Body of pancreas (tissue), 4 donors: ENCODE results near the gene NOS3. TPM values are rescaled to one million over a fixed set of nuclear protein-coding genes. Genes with fewer than 3 reads are reported as not detected.

Experiments
- ATAC-seq: fragments of 150-250 bp; one replicate; pipeline ENCODE4 v1.9.1; 2016
- DNase-seq, 4 donors: peaks; one replicate each; pipeline ENCODE4 v3.0.0-alpha.2; 2019
- H3K27ac ChIP-seq, 4 donors: fragments of 200-600 bp; sonication (generic); 1 replicate in 3 of 4; 2 replicates in 1 of 4; pipeline versions ENCODE4 v1.5.1 to v1.6.1; 2016 to 2019; ENCODE audit warnings: mild to moderate bottlenecking in 1 of 4, mixed read lengths in 1 of 4, moderate library complexity in 1 of 4
- H3K27me3 ChIP-seq, 2 donors: fragments of 200-600 bp; sonication (generic); one replicate each; pipeline ENCODE4 v1.6.0; 2016; ENCODE audit warnings: mild to moderate bottlenecking in 1 of 2
- H3K36me3 ChIP-seq, 2 donors: fragments of 200-600 bp; sonication (generic); replicated peaks in 1 of 2; 2 replicates each; pipeline ENCODE4 v1.5.1; 2016; ENCODE audit warnings: low read depth in 2 of 2; ENCODE audit not compliant: insufficient read depth in 1 of 2
- H3K4me1 ChIP-seq: fragments of 200-600 bp; sonication (generic); one replicate; pipeline ENCODE4 v1.6.0; 2016
- H3K4me3 ChIP-seq, 2 donors: fragments of 200-600 bp; sonication (generic); 1 replicate in 1 of 2; 2 replicates in 1 of 2; pipeline ENCODE4 v1.5.1; 2016 to 2019
- H3K9me3 ChIP-seq, 3 donors: fragments of 200-600 bp; sonication (generic); 1 replicate in 2 of 3; 2 replicates in 1 of 3; pipeline ENCODE4 v1.5.1; 2016
- CTCF ChIP-seq, 7 experiments: fragments of 450-650 bp in 4 of 7; fragments of 200-600 bp in 3 of 7; sonication (generic) in 3 of 7; IDR thresholded peaks; one replicate each; pipeline ENCODE4 v1.5.1; 2016 to 2019; ENCODE audit warnings: antibody characterized with exemption in 7 of 7
- POLR2A ChIP-seq, 3 donors: fragments of 450-650 bp; IDR thresholded peaks; one replicate each; pipeline ENCODE4 v1.6.1; 2016; ENCODE audit warnings: antibody characterized with exemption in 3 of 3, mild to moderate bottlenecking in 2 of 3
- WGBS, 2 donors: methylation state at CpG; one replicate each; pipeline ENCODE4 v1.1.5; 2017; 5-methylcytosine and 5-hydroxymethylcytosine counted together
- intact Hi-C: fragments of 100-400 bp; cut with DNase I; formaldehyde crosslinking; loops from one replicate; pipeline ENCODE4 v1.15.1; 2023
- total RNA-seq, 2 donors: library from RNA; depleted of rRNA; stranded (reverse); fragments of >200 nt; gene quantifications; one replicate each; pipeline ENCODE4 v1.1.0, GENCODE V29; 2016

The NOS3 gene
- total RNA-seq, 2 donors from 2014 or later: 4.9 to 7.6 TPM

- 77 to 86% methylated on average over 6 to 8 of the region's 8 CpGs for WGBS, 2 donors
- H3K9me3 ChIP-seq: no peaks in the 10 kb centered on the region
- TF ChIP-seq POLR2A (IDR thresholded peaks at IDR 0.05) (no peak), CTCF (IDR thresholded peaks at IDR 0.05) (no peak)
- no peaks in the 10 kb centered on the region for H3K36me3 ChIP-seq
- peaks cover 31% of the 10 kb centered on the region for H3K4me1 ChIP-seq
- intact Hi-C loops: no loop called here
- ATAC-seq: no peak
- no peak for DNase-seq
- no peak overlapping the region for H3K4me3 ChIP-seq
- peaks cover 0 to 23% of the 10 kb centered on the region in 2 donors for H3K27me3 ChIP-seq
- no peak overlapping the region for H3K27ac ChIP-seq
Measured at GRCh38 chr7:151016505-151016904, 25.7 kb downstream of the NOS3 start.

DNA sequence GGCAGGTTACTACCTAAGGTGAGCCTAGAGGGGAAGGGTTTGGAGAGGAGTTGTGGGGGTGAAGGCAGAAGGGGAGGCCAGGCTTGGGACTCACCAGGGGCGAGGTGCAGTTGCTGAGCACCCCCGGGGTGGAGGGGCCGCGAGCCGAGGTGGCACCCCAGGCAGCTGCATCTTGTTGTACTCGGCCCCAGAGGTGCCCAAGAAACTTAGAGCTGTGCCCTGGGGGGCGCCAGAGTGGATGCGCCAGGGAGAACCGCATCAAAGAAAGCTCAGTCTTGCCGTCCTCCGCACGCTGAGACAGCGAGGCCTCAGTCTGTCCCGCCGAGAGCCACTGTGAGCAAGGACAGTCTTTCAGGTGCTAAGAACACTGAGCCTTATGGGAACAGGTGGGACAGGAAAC is 26.1 kb downstream of the NOS3 start:
- Histone ChIP-seq H3K27me3 (peaks cover 0 to 23% of the 10 kb centered on the region in 2 donors), H3K4me3 (no peak overlapping the region), H3K4me1 (peaks cover 31% of the 10 kb centered on the region), H3K9me3 (no peaks in the 10 kb centered on the region), H3K27ac (no peak overlapping the region), H3K36me3 (no peaks in the 10 kb centered on the region)
- intact Hi-C loops: no loop called here
- WGBS, 2 donors: 78 to 82% methylated on average over 9 to 15 of the region's 15 CpGs
- DNase-seq: no peak
- no peak for TF ChIP-seq POLR2A (IDR thresholded peaks at IDR 0.05)
- TF ChIP-seq CTCF (IDR thresholded peaks at IDR 0.05): no peak
- no peak for ATAC-seq

- ATAC-seq: no peak
- no peak overlapping the region for H3K27ac ChIP-seq
- intact Hi-C loops: no loop called here
Measured at GRCh38 chr7:151017370-151017952, 26.6 kb downstream of the NOS3 start.

GRCh38 chr7:151017953-151018420 is 27.2 kb downstream of the NOS3 start:
- 5 to 17% methylated on average over 12 to 34 of the region's 34 CpGs for WGBS, 2 donors
- peak; percentile 78 for ATAC-seq
- H3K36me3 ChIP-seq: no peaks in the 10 kb centered on the region
- peak; percentile 66 to 84 (median 79) for TF ChIP-seq CTCF (IDR thresholded peaks at IDR 0.05)
- no peak for TF ChIP-seq POLR2A (IDR thresholded peaks at IDR 0.05)
- no peak overlapping the region for H3K27ac ChIP-seq
- peak; percentile 54 to 76 (median 66) for DNase-seq
- H3K4me1 ChIP-seq: peaks cover 30% of the 10 kb centered on the region
- H3K27me3 ChIP-seq: peaks cover 0 to 23% of the 10 kb centered on the region in 2 donors
- H3K9me3 ChIP-seq: no peaks in the 10 kb centered on the region
- intact Hi-C loops: no loop called here
- no peak overlapping the region for H3K4me3 ChIP-seq

More at GRCh38 chr7:151017370-151017952, 26.6 kb downstream of the NOS3 start:
- Histone ChIP-seq H3K9me3 (no peaks in the 10 kb centered on the region), H3K4me3 (no peak overlapping the region), H3K36me3 (no peaks in the 10 kb centered on the region), H3K27me3 (peaks cover 0 to 23% of the 10 kb centered on the region in 2 donors), H3K4me1 (peaks cover 31% of the 10 kb centered on the region)
- WGBS, 2 donors: 38 to 40% methylated on average over 13 of the region's 13 CpGs
- TF ChIP-seq POLR2A (IDR thresholded peaks at IDR 0.05): no peak
- no peak for TF ChIP-seq CTCF (IDR thresholded peaks at IDR 0.05)
- DNase-seq: no peak
